Activated CD4-positive, alpha-beta T cell treated with anti-CD3 and anti-CD28 coated beads, Interleukin-2, amount 10 ng/mL, durations not matched to agents 24 days and 14 days (primary cell): ENCODE results near the gene PALLD. TPM values are rescaled to one million over a fixed set of nuclear protein-coding genes. Genes with fewer than 3 reads are reported as not detected.

Experiments used
- DNase-seq: peaks from one replicate; pipeline ENCODE4 v3.0.0; 2022
- H3K27ac Mint-ChIP-seq: one replicate; pipeline ENCODE4 v1.8.0; 2022; ENCODE audit warnings: mild to moderate bottlenecking, mixed read lengths
- H3K27me3 Mint-ChIP-seq: one replicate; pipeline ENCODE4 v1.8.0; 2022; ENCODE audit warnings: mixed read lengths
- H3K36me3 Mint-ChIP-seq: one replicate; pipeline ENCODE4 v1.8.0; 2022; ENCODE audit warnings: low read depth, mild to moderate bottlenecking, mixed read lengths
- H3K4me1 Mint-ChIP-seq: one replicate; pipeline ENCODE4 v1.8.0; 2021; ENCODE audit warnings: mixed read lengths
- H3K4me3 Mint-ChIP-seq: one replicate; pipeline ENCODE4 v1.8.0; 2022; ENCODE audit warnings: mild to moderate bottlenecking, moderate library complexity, mixed read lengths
- H3K9me3 Mint-ChIP-seq: one replicate; pipeline ENCODE4 v1.8.0; 2021; ENCODE audit warnings: mixed read lengths
- intact Hi-C: fragments of 100-400 bp; cut with micrococcal nuclease; formaldehyde crosslinking; loops from one replicate; pipeline ENCODE4 v1.15.1; 2023
- total RNA-seq: library from RNA; stranded (reverse); gene quantifications from 2 replicates; pipeline ENCODE4 v1.2.3, GENCODE V29; 2022

PALLD gene
- total RNA-seq, 1 donor from 2014 or later = 34.3 TPM

- Mint-ChIP-seq H3K9me3 (no peaks in the 10 kb centered on the region), H3K4me1 (peaks cover 2% of the 10 kb centered on the region), H3K27ac (no peak overlapping the region), H3K36me3 (peaks cover 19% of the 10 kb centered on the region), H3K4me3 (no peak overlapping the region), H3K27me3 (no peaks in the 10 kb centered on the region)
- no peak for DNase-seq
- intact Hi-C loops = no loop called here
Observed at GRCh38 chr4:168891688-168892087, 394.8 kb downstream of the PALLD start.

- no peaks in the 10 kb centered on the region for H3K27me3 Mint-ChIP-seq
- intact Hi-C loops = no loop called here
Observed at GRCh38 chr4:168892475-168892874, 395.6 kb downstream of the PALLD start.

GRCh38 chr4:168893205-168893604 is 396.4 kb downstream of the PALLD start:
- intact Hi-C loops = no loop called here
- H3K4me1 Mint-ChIP-seq = peaks cover 2% of the 10 kb centered on the region
- H3K9me3 Mint-ChIP-seq = no peaks in the 10 kb centered on the region
- no peak overlapping the region for H3K27ac Mint-ChIP-seq
- no peaks in the 10 kb centered on the region for H3K27me3 Mint-ChIP-seq
- H3K36me3 Mint-ChIP-seq = peaks cover 21% of the 10 kb centered on the region
- H3K4me3 Mint-ChIP-seq = no peak overlapping the region
- no peak for DNase-seq

More at GRCh38 chr4:168892475-168892874, 395.6 kb downstream of the PALLD start:
- no peak for DNase-seq
- Mint-ChIP-seq H3K27ac (no peak overlapping the region), H3K4me3 (no peak overlapping the region), H3K9me3 (no peaks in the 10 kb centered on the region), H3K4me1 (peaks cover 2% of the 10 kb centered on the region), H3K36me3 (peaks cover 19% of the 10 kb centered on the region)

GRCh38 chr4:168893807-168894206 is 397.0 kb downstream of the PALLD start:
- Mint-ChIP-seq H3K36me3 (peaks cover 25% of the 10 kb centered on the region), H3K9me3 (no peaks in the 10 kb centered on the region), H3K4me3 (no peak overlapping the region), H3K27ac (no peak overlapping the region), H3K4me1 (peaks cover 2% of the 10 kb centered on the region), H3K27me3 (no peaks in the 10 kb centered on the region)
- DNase-seq = no peak
- intact Hi-C loops = no loop called here

GRCh38 chr4:168900080-168900479 is 403.2 kb downstream of the PALLD start:
- H3K27ac Mint-ChIP-seq = no peak overlapping the region
- DNase-seq = no peak

GRCh38 chr4:168907119-168907698 is 410.4 kb downstream of the PALLD start:
- H3K4me3 Mint-ChIP-seq = no peak overlapping the region
- intact Hi-C loops = no loop called here
- no peak overlapping the region for H3K27ac Mint-ChIP-seq
- H3K4me1 Mint-ChIP-seq = no peaks in the 10 kb centered on the region
- no peaks in the 10 kb centered on the region for H3K9me3 Mint-ChIP-seq
- H3K36me3 Mint-ChIP-seq = peaks cover 4% of the 10 kb centered on the region
- H3K27me3 Mint-ChIP-seq = no peaks in the 10 kb centered on the region
- peak; percentile 62 for DNase-seq

More at GRCh38 chr4:168900080-168900479, 403.2 kb downstream of the PALLD start:
- no peaks in the 10 kb centered on the region for H3K4me1 Mint-ChIP-seq
- no peak overlapping the region for H3K4me3 Mint-ChIP-seq
- intact Hi-C loops = no loop called here
- no peaks in the 10 kb centered on the region for H3K9me3 Mint-ChIP-seq
- peaks cover 18% of the 10 kb centered on the region for H3K36me3 Mint-ChIP-seq
- H3K27me3 Mint-ChIP-seq = no peaks in the 10 kb centered on the region

- H3K27ac Mint-ChIP-seq = no peak overlapping the region
- H3K4me1 Mint-ChIP-seq = no peaks in the 10 kb centered on the region
- H3K27me3 Mint-ChIP-seq = no peaks in the 10 kb centered on the region
- no peaks in the 10 kb centered on the region for H3K9me3 Mint-ChIP-seq
- H3K4me3 Mint-ChIP-seq = no peak overlapping the region
- peaks cover 4% of the 10 kb centered on the region for H3K36me3 Mint-ChIP-seq
- intact Hi-C loops = no loop called here
- no peak for DNase-seq
Observed at GRCh38 chr4:168908093-168908492, 411.2 kb downstream of the PALLD start.

GRCh38 chr4:168908851-168909273 is 412.0 kb downstream of the PALLD start:
- H3K4me3 Mint-ChIP-seq = no peak overlapping the region
- H3K36me3 Mint-ChIP-seq = peaks cover 4% of the 10 kb centered on the region
- intact Hi-C loops = no loop called here
- H3K9me3 Mint-ChIP-seq = no peaks in the 10 kb centered on the region
- no peak for DNase-seq
- no peaks in the 10 kb centered on the region for H3K4me1 Mint-ChIP-seq
- no peaks in the 10 kb centered on the region for H3K27me3 Mint-ChIP-seq
- H3K27ac Mint-ChIP-seq = no peak overlapping the region

- Mint-ChIP-seq H3K9me3 (no peaks in the 10 kb centered on the region), H3K27me3 (no peaks in the 10 kb centered on the region), H3K4me1 (no peaks in the 10 kb centered on the region), H3K4me3 (no peak overlapping the region), H3K36me3 (peaks cover 2% of the 10 kb centered on the region), H3K27ac (no peak overlapping the region)
- intact Hi-C loops = no loop called here
- DNase-seq = no peak
Observed at GRCh38 chr4:168914095-168914494, 417.2 kb downstream of the PALLD start.

- intact Hi-C loops = loop anchor here (1.0 to 5.0 kb wide), 4 partner anchors 40 to 403 kb away; no protein-coding TSS in a partner anchor
- Mint-ChIP-seq H3K27ac (no peak overlapping the region), H3K9me3 (no peaks in the 10 kb centered on the region), H3K36me3 (peaks cover 2% of the 10 kb centered on the region), H3K4me1 (no peaks in the 10 kb centered on the region), H3K4me3 (no peak overlapping the region), H3K27me3 (no peaks in the 10 kb centered on the region)
- DNase-seq = peak; percentile 62
Observed at GRCh38 chr4:168917138-168917779, 420.4 kb downstream of the PALLD start.

GRCh38 chr4:168919706-168920324 is 423.0 kb downstream of the PALLD start:
- no peak overlapping the region for H3K4me3 Mint-ChIP-seq

GRCh38 chr4:168920441-168921065 is 423.7 kb downstream of the PALLD start:
- Mint-ChIP-seq H3K4me3 (no peak overlapping the region), H3K4me1 (peaks cover 2% of the 10 kb centered on the region), H3K27ac (no peak overlapping the region), H3K27me3 (no peaks in the 10 kb centered on the region), H3K9me3 (no peaks in the 10 kb centered on the region), H3K36me3 (peaks cover 3% of the 10 kb centered on the region)
- intact Hi-C loops = loop anchor here (2.0 to 10.0 kb wide), 2 partner anchors 336 to 646 kb away; no protein-coding TSS in a partner anchor
- no peak for DNase-seq

More at GRCh38 chr4:168919706-168920324, 423.0 kb downstream of the PALLD start:
- Mint-ChIP-seq H3K9me3 (no peaks in the 10 kb centered on the region), H3K4me1 (peaks cover 2% of the 10 kb centered on the region), H3K27me3 (no peaks in the 10 kb centered on the region), H3K27ac (no peak overlapping the region), H3K36me3 (peaks cover 1% of the 10 kb centered on the region)
- intact Hi-C loops = loop anchor here (2.0 to 10.0 kb wide), 5 partner anchors 43 to 737 kb away; no protein-coding TSS in a partner anchor
- no peak for DNase-seq

GRCh38 chr4:168923526-168924194 is 426.8 kb downstream of the PALLD start:
- Mint-ChIP-seq H3K4me1 (peaks cover 2% of the 10 kb centered on the region), H3K36me3 (peaks cover 6% of the 10 kb centered on the region), H3K9me3 (no peaks in the 10 kb centered on the region), H3K4me3 (no peak overlapping the region), H3K27me3 (no peaks in the 10 kb centered on the region), H3K27ac (no peak overlapping the region)
- intact Hi-C loops = loop anchor here (1.0 to 10.0 kb wide), 4 partner anchors 86 to 570 kb away; no protein-coding TSS in a partner anchor
- peak; percentile 85 for DNase-seq
